HG03469 (cell line): ENCODE measurements around the gene PAGR1.
"Not testable (repeated sequence)": the region's sequence is repeated elsewhere in the genome, so short reads cannot be mapped to it uniquely, and the experiment has no call there.

Source experiments
- ATAC-seq: cut with Tn5 transposase; IDR thresholded peaks from one replicate; pipeline ENCODE4 v1.9.1; 2021; ENCODE audit warnings: mild to moderate bottlenecking, moderate library complexity, moderate number of reproducible peaks; ENCODE audit not compliant: unreplicated experiment

The PAGR1 gene

DNA sequence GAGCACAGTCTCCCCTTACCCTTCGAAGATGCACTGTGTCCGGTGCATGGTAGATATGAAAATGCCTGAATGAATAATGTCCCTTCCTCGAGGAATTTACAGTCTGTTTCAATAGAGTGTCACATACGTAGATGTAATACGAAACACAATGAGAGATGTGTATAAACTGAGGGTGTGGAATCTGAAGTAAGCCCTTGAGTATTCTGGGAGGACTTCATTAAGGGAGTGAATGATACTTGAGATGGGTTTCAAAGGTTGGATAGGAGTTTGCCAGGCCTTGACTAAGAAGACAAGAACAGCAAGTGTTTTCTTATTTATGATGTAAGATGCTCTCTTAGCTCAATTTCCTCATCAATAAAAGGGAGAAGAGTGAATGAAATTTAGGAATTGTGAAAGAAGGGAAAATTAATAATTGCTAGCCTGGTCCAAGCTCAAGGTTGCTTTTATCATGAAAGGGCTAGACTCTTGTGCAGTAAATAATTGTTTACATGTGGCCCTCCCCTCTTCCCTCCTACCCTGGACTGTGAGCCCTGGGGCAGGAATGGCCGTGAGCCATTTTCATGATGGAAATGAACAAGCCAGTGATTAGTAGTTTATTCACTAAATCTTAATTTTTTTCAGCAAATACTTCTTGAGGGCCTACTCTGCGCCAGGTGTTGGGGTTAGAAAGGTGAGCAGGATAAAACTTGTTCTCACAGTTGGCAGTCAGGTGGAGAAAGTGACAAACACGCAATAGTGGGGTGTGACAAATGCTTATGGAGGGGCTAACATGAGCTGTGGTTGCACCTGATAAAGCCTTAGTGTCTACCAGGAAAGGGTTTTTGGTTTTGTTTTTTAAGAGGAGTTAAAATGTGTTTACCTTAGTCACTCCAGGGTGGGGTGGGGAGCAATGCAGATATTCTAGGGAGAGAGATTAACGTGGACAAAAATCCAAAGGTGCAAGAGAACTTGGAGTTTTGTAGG is 23.8 kb upstream of the PAGR1 start:
- no peak for ATAC-seq

DNA sequence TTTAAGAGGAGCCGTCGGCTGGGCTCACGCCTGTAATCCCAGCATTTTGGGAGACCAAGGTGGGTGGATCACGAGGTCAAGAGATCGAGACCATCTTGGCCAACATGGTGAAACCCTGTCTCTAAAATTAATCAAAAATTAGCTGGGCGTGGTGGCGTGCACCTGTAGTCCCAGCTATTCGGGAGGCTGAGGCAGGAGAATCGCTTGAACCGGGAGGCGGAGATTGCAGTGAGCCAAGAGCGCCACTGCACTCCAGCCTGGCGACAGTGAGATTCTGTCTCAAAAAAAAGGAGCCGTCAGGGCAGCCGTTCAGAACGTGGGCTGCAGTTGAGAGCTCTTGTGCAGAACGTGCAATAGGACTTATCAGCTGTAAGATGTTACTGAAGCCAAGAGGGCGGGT is 22.8 kb upstream of the PAGR1 start:
- ATAC-seq = not testable (repeated sequence)

DNA sequence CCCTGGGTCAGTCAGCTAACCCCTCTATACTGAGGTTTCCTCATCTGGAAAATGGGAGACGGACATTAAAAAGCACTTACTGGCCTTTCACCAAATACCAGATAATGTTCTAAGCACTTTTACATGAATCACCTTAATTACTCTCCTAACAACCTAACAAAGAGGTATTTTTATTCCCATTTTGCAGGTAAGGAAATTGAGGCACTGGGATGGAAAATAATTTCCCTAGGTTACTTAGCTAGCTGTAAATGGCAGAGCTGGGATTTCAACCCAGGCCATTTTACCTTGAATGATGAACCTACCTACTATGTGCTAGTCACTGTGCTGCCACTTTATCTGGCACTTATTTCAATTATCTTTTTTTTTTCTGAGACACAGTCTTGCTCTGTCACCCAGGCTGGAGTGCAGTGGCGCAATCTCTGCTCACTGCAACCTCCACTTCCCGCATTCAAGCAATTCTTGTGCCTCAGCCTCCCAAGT is 21.7 kb upstream of the PAGR1 start:
- no peak for ATAC-seq

DNA sequence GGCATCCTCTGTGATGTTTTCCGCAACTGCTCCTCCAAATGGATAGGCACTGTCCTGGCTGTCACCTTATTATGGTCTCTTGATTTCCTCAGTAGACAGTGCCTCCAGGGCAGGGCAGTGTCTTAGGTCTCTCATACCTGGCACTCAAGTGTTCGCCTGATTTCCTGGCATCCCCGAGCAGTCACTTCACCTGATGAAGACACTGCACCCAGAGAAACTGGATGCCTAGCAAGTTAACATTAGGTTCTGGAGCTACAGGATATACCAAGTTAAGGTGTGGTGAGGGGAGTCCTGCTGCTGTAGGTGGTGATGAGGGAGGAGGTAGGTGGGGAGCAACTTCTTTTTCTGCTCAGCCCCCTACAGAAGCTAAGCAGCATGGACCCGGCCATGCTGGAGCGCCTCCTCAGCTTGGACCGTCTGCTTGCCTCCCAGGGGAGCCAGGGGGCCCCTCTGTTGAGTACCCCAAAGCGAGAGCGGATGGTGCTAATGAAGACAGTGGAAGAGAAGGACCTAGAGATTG is 13.5 kb upstream of the PAGR1 start:
- ATAC-seq = no peak

DNA sequence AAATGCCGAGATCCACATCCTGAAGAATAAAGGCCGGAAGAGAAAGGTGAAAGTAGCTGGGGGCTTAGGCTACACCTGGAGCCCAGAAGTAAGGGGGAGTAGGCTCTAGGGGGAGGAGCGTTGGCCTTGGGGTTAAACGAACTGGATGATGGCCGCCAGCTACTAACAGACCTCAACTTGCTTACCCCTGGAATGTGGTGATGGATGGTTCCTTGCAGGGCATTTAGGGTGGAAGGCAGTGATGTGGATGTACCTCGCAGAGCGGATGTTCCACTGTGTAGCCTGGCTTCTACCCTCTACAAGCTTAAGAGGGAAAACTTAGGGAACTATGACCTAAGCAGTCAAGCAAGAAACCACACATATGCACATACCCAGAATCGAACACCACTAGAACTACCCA is 11.9 kb upstream of the PAGR1 start:
- ATAC-seq = no peak

DNA sequence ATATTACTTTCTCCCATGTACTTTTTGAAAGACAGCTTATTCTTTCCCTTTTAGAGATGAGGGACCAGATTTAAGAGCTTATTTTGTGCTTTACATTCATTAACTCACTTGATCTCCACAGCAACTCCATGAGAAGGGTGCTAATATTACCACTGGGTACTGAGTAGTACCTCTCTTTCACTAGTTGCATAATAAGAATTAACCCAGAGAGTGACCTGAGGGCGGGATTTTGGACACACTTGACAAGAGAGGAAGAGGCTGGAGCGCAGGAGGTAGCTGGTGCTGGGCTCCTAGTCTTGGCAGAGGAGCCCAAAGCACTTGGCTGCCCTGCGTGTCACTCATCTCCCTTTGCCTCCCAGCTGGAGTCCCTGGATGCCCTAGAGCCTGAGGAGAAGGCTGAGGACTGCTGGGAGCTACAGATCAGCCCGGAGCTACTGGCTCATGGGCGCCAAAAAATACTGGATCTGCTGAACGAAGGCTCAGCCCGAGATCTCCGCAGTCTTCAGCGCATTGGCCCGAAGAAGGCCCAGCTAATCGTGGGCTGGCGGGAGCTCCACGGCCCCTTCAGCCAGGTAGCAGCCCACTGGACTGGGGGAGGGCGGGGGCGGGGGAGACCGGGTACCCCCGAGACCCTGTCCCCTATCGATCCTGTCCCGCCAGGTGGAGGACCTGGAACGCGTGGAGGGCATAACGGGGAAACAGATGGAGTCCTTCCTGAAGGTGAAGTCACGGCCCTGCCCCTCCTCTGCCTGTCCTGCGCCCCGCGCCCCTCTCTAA is 11.3 kb upstream of the PAGR1 start:
- ATAC-seq = no peak

DNA sequence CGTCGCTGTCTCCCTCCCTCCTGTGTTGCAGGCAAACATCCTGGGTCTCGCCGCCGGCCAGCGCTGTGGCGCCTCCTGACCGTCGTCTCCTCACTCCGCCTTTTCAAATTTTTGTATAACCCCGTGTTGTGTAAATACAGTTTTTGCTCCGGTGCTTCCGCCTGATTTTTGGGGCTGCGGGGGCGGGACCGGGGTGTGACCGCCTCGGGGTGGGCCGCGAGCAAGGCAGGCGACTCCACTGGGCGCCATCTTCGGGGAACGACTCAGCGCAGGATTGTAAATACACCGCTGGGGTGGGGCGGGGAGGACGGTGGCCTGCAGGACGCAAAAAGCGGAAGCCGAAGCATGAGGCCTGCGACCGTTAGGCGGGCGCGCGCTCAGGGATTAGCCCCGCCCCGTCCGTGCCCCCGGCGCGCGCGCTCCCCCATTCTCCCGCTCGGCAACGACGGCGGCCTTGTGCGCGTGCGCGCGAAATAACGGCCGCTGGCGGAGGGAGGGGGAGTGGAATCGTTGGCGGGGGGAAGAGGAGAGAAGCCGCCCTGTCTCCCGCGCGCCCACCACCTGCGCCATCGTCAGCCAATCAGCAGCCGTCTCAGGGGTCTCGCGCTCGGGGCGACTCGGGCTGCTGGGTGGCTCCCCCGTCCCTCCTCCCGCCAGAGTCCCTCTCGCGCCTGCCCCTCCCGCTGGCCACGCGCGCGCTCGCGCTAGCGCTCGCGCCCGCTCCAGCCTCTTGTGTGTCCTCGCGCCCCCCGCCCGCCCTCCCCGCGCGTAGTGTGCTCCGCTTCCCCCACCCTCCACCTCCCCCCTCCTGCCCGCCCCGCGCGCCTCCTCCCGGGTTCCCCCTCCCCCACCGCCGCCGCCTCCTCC is 10.5 kb upstream of the PAGR1 start:
- ATAC-seq = peak; percentile 33

DNA sequence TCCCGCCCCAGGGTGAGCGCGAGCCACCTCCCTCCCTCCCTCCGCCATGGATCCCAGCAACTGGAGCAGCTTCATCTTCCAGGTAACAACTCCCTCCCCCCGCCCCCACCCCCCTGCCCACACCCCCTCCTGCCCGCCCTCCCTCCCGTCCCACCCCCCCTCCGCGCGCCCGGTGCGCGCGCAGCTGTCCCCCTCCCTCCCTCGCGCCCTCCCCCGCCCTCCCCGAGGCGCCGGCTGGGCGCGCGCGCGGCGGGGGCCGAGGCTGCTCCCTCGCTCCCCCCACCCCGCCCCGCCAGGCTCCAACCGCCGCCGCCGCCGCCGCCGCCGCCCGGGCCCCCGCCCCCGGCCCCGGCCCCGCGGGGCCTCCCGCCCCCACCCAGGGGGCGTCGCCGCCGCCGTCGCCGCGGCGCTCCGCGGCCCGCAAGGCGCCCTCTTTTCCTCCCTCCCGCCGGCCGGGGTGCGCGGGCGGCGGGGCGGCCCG is 9.8 kb upstream of the PAGR1 start, which contains the start of gene MAZ:
Gene MAZ, plus strand, starts transcription at position 431 of the 481 bp plus-strand sequence. CDS start 173 bp downstream, outside the sequence.
- ATAC-seq = no peak

DNA sequence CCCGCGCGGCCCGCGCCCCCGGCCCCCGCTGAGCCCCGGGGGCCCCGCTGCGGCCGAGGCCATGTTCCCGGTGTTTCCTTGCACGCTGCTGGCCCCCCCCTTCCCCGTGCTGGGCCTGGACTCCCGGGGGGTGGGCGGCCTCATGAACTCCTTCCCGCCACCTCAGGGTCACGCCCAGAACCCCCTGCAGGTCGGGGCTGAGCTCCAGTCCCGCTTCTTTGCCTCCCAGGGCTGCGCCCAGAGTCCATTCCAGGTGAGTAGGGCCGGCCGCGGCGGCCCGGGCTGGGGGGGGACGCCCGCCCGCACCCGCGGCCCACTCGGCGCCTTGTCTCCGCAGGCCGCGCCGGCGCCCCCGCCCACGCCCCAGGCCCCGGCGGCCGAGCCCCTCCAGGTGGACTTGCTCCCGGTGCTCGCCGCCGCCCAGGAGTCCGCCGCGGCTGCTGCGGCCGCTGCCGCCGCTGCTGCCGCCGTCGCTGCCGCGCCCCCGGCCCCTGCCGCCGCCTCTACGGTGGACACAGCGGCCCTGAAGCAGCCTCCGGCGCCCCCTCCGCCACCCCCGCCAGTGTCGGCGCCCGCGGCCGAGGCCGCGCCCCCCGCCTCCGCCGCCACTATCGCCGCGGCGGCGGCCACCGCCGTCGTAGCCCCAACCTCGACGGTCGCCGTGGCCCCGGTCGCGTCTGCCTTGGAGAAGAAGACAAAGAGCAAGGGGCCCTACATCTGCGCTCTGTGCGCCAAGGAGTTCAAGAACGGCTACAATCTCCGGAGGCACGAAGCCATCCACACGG is 9.1 kb upstream of the PAGR1 start:
- no peak for ATAC-seq

DNA sequence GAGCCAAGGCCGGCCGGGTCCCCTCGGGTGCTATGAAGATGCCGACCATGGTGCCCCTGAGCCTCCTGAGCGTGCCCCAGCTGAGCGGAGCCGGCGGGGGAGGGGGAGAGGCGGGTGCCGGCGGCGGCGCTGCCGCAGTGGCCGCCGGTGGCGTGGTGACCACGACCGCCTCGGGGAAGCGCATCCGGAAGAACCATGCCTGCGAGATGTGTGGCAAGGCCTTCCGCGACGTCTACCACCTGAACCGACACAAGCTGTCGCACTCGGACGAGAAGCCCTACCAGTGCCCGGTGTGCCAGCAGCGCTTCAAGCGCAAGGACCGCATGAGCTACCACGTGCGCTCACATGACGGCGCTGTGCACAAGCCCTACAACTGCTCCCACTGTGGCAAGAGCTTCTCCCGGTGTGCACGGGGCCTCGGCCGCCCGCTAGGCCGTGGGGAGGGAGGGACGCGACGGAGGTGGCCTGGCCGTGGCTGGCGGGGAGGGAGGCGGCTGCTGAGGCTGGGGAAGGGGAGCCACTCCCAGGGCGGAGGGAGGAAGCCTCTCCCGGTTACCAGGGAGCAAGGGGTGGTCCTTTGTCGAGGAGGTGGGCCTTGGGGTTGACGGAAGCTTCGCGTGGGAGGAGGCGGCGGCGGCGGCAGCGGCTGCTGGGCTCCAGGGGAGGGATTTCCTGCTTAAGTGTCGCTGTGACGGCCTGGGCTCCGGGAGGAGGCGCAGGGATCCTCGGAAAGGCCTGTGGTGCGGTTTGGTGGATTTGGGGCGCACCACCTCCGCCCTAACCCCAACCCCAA is 8.3 kb upstream of the PAGR1 start:
- no peak for ATAC-seq

DNA sequence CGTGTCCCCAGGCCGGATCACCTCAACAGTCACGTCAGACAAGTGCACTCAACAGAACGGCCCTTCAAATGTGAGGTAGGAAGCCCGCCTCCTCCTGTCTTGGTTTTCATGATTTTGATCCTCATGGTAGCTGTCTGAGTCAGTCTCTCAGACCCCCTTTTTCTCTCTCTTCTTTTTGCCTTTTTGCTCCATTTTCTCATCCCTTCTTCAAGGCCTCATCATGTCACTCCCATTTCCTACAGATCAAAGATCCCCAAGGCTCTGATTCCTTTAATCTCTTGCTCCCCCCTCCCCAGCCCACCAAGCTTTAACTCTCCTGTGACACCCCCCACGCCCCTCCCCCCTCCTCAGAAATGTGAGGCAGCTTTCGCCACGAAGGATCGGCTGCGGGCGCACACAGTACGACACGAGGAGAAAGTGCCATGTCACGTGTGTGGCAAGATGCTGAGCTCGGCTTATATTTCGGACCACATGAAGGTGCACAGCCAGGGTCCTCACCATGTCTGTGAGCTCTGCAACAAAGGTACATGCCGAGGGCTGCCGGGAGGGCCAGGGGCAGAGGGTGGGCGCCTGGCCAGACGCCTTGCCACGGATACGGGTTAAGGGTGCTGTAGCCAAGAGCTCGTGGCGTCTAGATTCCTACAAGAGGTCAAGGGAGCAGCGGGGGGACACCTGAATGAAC is 7.6 kb upstream of the PAGR1 start:
- no peak for ATAC-seq

DNA sequence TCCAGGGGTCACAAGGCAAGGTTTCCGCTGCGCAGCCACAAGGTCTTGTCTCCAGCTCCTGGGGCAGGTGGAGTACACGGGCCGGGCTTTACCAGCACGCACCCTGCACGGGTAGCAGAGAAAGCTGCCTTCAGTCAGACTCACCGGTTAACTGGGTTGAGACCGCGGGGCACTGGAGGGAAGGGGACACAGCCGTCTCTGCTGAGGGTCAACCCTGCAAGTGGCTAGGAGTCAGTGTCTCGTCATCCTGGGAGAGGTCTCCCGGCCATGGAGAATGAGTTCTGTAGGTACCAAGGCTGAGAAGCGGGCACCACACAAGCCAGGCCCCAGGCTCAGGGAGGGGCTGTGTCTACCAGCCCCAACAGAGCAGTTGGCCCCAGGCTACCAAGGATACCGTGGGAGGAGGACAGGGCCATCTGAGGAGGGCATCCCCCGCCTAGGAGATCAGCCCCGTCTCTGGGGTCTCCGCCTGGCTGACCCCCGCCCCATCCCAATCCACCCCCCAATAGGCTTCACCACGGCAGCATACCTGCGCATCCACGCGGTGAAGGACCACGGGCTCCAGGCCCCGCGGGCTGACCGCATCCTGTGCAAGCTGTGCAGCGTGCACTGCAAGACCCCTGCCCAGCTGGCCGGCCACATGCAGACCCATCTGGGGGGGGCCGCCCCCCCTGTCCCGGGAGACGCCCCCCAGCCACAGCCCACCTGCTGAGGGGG is 6.8 kb upstream of the PAGR1 start:
- ATAC-seq = no peak

DNA sequence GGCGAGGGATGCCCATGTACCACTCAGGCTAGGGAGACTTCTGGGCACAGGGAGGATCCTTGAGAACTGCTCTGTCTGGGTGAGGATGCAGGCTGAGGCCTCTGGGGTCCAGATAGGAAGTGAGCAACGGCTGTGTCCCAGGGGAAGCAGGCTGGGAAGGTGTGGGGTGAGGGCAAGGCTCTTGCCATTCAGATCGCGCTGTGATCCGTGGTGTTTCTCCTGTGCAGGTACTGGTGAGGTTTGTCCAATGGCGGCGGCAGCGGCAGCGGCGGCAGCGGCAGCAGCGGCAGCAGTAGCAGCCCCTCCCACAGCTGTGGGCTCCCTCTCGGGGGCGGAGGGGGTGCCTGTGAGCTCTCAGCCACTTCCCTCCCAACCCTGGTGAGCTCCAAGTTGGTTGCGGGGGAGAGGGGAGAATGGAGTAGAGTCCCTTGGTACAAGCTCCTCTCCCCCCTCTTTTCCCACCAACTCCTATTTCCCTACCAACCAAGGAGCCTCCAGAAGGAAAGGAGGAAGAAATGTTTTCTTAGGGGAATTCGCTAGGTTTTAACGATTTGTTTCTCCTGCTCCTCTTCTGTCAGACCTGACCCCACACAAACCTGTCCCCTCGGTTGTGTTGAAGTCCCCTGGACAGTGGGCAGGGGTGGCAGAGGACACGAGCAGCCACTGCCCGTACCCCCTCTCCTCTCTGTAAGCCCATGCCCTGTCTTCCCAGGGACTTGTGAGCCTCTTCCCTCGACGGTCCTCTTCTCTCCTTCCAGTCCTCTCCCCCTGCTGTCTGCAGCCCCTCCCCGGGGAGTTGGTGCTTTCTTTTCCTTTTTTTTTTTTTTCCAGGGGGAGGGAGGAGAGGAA is 5.9 kb upstream of the PAGR1 start:
- ATAC-seq = no peak

DNA sequence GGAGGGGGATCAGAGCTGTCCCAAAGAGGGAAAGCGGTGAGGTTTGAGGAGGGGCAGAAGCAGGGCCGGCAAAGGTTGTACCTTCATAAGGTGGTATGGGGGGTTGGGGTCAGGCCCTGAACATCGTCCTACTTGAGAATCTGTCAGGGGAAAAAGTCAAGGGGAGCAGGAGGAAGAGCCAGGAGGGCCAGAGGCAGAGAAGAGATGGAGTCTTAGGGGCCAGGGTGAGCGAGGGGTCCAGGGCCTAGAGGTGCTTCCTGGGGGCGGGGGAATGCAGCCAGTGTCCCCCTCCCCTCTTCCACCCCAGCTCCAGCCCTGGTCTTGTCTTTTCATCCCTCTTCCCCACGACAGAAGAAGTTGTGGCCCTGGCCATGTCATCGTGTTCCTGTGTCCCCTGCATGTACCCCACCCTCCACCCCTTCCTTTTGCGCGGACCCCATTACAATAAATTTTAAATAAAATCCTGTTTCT is 5.2 kb upstream of the PAGR1 start:
- ATAC-seq = no peak

DNA sequence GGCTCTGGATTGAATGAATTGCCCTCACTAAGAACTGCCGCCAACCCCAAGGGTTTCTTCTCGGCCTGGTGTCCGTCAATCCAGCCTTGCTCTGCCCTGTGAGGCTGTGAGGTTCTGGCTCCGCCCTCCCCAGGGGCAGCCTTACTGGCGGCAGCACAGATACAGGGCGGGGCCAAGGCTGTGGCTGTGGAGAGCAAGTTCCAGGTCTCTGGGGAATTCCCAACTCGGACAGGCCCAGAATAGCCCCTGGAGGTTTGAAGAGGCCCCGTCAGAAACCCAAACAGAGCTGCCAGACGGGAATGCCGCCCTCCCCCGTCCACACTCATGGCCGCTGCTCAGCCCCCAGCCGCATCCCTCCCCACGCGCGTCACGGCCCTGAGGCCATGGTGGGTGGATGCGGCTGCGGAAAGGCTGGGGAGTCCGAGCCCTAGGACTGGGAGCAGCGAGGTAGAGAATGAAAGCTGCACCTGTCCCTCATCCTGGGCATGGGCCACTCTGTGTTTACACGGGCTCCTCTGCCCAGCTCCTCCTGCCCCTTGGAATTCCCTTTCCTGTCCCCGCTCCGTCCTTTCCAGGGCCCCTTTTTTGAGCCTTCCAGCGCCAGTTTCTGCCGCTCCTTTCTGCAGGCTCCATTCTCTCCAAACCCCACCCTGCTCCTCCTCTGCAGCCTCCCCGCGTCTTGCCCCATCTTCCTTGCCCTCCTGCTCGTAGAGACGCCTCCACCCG is 4.6 kb upstream of the PAGR1 start:
- ATAC-seq = no peak
